ENCODE measurements around the gene MALRD1. TPM values are rescaled to one million over a fixed set of nuclear protein-coding genes. Genes with fewer than 3 reads are reported as not detected.

The MALRD1 gene
- total and polyA plus RNA-seq, 2 of the 8 experiments (the other 6 are each of a cell fraction or from before 2014, with no cell fraction given), result 0.32 to 0.35 TPM

GRCh38 chr10:19310066-19310465 lies 261.5 kb downstream of the MALRD1 start (continued):
- TF ChIP-seq EGR1 (IDR thresholded peaks at IDR 0.05; ENCODE audit: borderline replicate concordance, low read depth, low read length) (no peak), POLR2A (IDR thresholded peaks at IDR 0.05; ENCODE audit: control extremely low read depth in 1 of 2, low read depth in 2 of 2, low read length in 2 of 2) (no peak), CTBP2 (IDR thresholded peaks at IDR 0.05; ENCODE audit: borderline replicate concordance, insufficient read depth, insufficient read length, low read length) (no peak), ATF2 (IDR thresholded peaks at IDR 0.05; ENCODE audit: low read length) (no peak), CHD1 (IDR thresholded peaks at IDR 0.05; ENCODE audit: low read depth, low read length) (no peak), NANOG (IDR thresholded peaks at IDR 0.05; ENCODE audit: insufficient read depth, low read depth, low read length, poor library complexity, severe bottlenecking) (no peak), RNF2 (IDR thresholded peaks at IDR 0.05; ENCODE audit: borderline replicate concordance, low read depth, low read length, missing control alignments, poor library complexity, severe bottlenecking) (no peak)
